Measurements from ENCODE around the gene PPM1A.

DNA sequence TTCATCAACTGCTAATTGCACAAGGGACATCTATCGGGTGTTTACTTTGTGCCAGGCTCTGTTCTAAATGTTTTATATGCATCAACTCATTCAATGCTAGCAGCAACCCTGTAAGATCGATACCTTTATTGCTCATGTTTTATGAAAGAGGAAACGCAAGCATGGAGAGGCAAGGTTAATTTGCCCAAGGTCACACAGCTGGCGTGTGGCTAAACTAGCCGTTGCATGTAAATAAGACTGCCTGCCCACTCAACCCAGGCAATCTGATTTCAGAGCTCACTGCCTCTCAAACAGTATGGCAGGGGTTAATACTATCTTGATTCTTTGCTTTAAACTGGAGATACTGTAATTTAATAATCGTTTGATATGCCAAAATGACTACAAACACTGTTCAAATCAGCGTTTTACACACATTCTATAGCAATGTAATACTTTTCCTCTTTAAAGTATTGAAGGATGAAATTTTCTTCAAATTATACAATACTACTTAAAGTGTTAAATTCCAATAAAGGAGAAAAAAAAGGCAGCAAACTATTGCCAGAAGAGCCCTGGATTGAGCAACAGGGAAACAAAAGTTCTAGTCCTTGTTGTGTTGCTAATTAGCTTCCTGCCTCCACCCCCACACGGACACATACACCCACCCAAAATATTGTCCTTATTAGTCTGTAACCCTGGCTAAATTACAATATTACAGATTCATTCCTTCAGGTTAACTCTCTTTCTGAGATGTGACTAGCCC is 44.7 kb upstream of the PPM1A start:
- TF ChIP-seq CEBPB (IDR thresholded peaks at IDR 0.05) (no peak), JUN (IDR thresholded peaks at IDR 0.05) (no peak), KDM1A (IDR thresholded peaks at IDR 0.05; ENCODE audit: low read depth) (no peak), GATA3 (IDR thresholded peaks at IDR 0.05; ENCODE audit: borderline replicate concordance) (no peak), RARB (CRISPR knock-in tag; IDR thresholded peaks at IDR 0.05) (no peak), POLR2A (IDR thresholded peaks at IDR 0.05; ENCODE audit: low read length) (no peak), MAFK (IDR thresholded peaks at IDR 0.05; ENCODE audit: partially characterized antibody) (no peak), BHLHE40 (IDR thresholded peaks at IDR 0.05; ENCODE audit: low read depth, low read length) (no peak), SMC3 (IDR thresholded peaks at IDR 0.05) (no peak), CHD2 (IDR thresholded peaks at IDR 0.05; ENCODE audit: low read length, partially characterized antibody) (no peak), HDAC2 (IDR thresholded peaks at IDR 0.05) (no peak)
- TF ChIP-seq, protein P1, sequence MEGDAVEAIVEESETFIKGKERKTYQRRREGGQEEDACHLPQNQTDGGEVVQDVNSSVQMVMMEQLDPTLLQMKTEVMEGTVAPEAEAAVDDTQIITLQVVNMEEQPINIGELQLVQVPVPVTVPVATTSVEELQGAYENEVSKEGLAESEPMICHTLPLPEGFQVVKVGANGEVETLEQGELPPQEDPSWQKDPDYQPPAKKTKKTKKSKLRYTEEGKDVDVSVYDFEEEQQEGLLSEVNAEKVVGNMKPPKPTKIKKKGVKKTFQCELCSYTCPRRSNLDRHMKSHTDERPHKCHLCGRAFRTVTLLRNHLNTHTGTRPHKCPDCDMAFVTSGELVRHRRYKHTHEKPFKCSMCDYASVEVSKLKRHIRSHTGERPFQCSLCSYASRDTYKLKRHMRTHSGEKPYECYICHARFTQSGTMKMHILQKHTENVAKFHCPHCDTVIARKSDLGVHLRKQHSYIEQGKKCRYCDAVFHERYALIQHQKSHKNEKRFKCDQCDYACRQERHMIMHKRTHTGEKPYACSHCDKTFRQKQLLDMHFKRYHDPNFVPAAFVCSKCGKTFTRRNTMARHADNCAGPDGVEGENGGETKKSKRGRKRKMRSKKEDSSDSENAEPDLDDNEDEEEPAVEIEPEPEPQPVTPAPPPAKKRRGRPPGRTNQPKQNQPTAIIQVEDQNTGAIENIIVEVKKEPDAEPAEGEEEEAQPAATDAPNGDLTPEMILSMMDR (IDR thresholded peaks at IDR 0.05): no peak
- TF ChIP-seq, protein P2, sequence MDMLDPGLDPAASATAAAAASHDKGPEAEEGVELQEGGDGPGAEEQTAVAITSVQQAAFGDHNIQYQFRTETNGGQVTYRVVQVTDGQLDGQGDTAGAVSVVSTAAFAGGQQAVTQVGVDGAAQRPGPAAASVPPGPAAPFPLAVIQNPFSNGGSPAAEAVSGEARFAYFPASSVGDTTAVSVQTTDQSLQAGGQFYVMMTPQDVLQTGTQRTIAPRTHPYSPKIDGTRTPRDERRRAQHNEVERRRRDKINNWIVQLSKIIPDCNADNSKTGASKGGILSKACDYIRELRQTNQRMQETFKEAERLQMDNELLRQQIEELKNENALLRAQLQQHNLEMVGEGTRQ (IDR thresholded peaks at IDR 0.05): no peak
- TF ChIP-seq, protein P3, sequence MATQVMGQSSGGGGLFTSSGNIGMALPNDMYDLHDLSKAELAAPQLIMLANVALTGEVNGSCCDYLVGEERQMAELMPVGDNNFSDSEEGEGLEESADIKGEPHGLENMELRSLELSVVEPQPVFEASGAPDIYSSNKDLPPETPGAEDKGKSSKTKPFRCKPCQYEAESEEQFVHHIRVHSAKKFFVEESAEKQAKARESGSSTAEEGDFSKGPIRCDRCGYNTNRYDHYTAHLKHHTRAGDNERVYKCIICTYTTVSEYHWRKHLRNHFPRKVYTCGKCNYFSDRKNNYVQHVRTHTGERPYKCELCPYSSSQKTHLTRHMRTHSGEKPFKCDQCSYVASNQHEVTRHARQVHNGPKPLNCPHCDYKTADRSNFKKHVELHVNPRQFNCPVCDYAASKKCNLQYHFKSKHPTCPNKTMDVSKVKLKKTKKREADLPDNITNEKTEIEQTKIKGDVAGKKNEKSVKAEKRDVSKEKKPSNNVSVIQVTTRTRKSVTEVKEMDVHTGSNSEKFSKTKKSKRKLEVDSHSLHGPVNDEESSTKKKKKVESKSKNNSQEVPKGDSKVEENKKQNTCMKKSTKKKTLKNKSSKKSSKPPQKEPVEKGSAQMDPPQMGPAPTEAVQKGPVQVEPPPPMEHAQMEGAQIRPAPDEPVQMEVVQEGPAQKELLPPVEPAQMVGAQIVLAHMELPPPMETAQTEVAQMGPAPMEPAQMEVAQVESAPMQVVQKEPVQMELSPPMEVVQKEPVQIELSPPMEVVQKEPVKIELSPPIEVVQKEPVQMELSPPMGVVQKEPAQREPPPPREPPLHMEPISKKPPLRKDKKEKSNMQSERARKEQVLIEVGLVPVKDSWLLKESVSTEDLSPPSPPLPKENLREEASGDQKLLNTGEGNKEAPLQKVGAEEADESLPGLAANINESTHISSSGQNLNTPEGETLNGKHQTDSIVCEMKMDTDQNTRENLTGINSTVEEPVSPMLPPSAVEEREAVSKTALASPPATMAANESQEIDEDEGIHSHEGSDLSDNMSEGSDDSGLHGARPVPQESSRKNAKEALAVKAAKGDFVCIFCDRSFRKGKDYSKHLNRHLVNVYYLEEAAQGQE (IDR thresholded peaks at IDR 0.05): no peak

Measured in A549 (cell line).